ENCODE data around the gene NR1I3.

The NR1I3 gene

DNA sequence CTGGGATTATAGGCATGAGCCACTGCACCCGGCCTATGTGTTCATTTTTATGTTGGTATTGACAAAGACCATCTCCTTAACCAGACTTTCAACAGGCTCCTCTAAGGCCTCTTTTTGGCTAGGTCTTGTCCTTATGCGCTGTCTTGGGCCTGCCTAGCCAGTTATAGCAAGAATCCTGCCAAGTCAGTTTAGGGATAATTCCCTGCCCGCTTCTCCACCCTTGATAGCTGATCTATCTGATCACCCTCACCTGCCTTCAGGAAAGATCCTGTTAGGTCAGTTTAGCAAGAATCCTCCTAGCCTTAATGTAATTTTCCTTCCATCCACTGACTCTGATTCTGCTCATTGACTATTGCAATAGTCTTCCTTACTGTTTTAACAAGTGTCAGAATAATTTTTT lies 58.3 kb downstream of the NR1I3 start:
- DNase-seq (ENCODE audit: low read depth), result no peak

More for the DNA sequence above, 58.3 kb downstream of the NR1I3 start:
- no peak overlapping the region for H3K4me3 ChIP-seq (ENCODE audit: low read depth, low read length)
